Measurements from ENCODE around the gene FASN. TPM values are rescaled to one million over a fixed set of nuclear protein-coding genes. Genes with fewer than 3 reads are reported as not detected.

The FASN gene
- polyA plus RNA-seq, 1 experiment, result 11.3 TPM

DNA sequence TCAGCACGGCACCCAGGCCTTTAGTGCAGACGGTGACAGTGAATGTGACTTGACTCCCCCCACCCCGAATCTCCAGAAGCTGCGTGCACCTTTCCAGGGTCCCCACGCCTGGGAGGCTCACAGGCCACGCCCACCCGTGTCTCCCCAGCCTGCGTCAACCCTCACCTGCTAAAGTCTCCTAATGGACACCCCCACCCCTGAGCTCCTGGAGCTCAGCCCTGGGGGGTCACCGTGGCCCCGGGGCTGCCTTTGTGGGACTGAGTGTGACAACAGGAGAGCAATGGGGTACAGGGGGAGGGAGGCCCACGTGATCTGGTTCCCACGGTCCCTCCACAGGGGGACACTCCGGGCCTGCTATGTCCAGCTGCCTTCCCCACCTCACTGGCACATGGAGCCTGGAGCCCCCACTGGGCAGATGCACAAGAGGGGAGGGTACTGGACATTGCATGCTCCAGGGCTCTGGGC lies 7.4 kb upstream of the FASN start:
- no peaks in the 10 kb centered on the region for H3K27me3 ChIP-seq (ENCODE audit: control insufficient read depth, insufficient read depth, low read length)
- TF ChIP-seq, protein P1, sequence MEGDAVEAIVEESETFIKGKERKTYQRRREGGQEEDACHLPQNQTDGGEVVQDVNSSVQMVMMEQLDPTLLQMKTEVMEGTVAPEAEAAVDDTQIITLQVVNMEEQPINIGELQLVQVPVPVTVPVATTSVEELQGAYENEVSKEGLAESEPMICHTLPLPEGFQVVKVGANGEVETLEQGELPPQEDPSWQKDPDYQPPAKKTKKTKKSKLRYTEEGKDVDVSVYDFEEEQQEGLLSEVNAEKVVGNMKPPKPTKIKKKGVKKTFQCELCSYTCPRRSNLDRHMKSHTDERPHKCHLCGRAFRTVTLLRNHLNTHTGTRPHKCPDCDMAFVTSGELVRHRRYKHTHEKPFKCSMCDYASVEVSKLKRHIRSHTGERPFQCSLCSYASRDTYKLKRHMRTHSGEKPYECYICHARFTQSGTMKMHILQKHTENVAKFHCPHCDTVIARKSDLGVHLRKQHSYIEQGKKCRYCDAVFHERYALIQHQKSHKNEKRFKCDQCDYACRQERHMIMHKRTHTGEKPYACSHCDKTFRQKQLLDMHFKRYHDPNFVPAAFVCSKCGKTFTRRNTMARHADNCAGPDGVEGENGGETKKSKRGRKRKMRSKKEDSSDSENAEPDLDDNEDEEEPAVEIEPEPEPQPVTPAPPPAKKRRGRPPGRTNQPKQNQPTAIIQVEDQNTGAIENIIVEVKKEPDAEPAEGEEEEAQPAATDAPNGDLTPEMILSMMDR (IDR thresholded peaks at IDR 0.05; ENCODE audit: insufficient read depth, low read depth, low read length), result no peak
- DNase-seq (ENCODE audit: low read depth), result no peak
- POLR2A ChIA-PET, result interaction anchor here (0.5 kb wide), 1 partner anchor 24 kb away, joined by 5 read pairs; no protein-coding TSS in a partner anchor
- no peaks in the 10 kb centered on the region for H3K36me3 ChIP-seq (ENCODE audit: control insufficient read depth, insufficient read depth, low read length)
- CTCF ChIA-PET, result interaction anchor here (1.0 to 2.5 kb wide), 4 partner anchors 12 to 75 kb away, joined by 3 to 10 read pairs (median 5); no protein-coding TSS in a partner anchor
- H3K4me3 ChIP-seq (ENCODE audit: low read depth, low read length), result no peak overlapping the region

DNA sequence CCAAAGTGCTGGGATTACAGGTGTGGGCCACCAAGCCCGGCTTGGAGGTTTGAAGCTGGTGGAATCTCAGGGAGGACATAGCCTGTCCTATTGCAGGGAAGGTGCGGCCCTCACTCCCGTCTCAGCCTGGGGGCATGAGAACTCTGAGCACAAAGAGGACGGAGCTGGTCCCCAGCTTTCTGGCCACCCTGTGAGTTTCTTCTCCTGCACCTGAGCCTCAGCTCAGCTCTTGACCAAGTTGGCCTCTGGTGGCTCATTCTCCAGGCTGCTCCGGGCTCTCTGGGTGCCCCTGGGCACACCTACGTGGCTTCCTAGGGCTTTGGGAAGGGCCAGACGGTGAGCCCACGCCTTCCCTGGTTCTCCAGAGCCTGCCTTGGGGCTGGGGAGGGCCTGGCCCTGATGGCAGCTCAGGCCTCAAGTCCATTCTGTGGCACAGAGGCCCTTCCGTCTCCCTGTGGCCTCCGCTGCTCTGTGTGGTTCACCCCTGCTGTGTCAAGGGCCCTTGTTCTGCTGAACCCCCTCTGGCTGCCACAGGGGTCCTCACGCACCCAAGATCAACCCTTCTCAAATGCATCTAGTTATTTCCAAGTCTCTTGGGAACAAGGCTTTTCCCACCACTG lies 6.9 kb upstream of the FASN start:
- Histone ChIP-seq H3K36me3 (ENCODE audit: control insufficient read depth, insufficient read depth, low read length) (no peaks in the 10 kb centered on the region), H3K27me3 (ENCODE audit: control insufficient read depth, insufficient read depth, low read length) (no peaks in the 10 kb centered on the region), H3K4me3 (ENCODE audit: low read depth, low read length) (no peak overlapping the region)
- DNase-seq (ENCODE audit: low read depth), result no peak
- ChIA-PET CTCF (interaction anchor here (0.6 to 2.5 kb wide), 3 partner anchors 12 to 75 kb away, joined by 3 to 10 read pairs (median 6); no protein-coding TSS in a partner anchor), POLR2A (interaction anchor here (0.5 kb wide), 1 partner anchor 25 kb away, joined by 5 read pairs; no protein-coding TSS in a partner anchor)
- TF ChIP-seq, protein P1 (IDR thresholded peaks at IDR 0.05; ENCODE audit: insufficient read depth, low read depth, low read length), result no peak

DNA sequence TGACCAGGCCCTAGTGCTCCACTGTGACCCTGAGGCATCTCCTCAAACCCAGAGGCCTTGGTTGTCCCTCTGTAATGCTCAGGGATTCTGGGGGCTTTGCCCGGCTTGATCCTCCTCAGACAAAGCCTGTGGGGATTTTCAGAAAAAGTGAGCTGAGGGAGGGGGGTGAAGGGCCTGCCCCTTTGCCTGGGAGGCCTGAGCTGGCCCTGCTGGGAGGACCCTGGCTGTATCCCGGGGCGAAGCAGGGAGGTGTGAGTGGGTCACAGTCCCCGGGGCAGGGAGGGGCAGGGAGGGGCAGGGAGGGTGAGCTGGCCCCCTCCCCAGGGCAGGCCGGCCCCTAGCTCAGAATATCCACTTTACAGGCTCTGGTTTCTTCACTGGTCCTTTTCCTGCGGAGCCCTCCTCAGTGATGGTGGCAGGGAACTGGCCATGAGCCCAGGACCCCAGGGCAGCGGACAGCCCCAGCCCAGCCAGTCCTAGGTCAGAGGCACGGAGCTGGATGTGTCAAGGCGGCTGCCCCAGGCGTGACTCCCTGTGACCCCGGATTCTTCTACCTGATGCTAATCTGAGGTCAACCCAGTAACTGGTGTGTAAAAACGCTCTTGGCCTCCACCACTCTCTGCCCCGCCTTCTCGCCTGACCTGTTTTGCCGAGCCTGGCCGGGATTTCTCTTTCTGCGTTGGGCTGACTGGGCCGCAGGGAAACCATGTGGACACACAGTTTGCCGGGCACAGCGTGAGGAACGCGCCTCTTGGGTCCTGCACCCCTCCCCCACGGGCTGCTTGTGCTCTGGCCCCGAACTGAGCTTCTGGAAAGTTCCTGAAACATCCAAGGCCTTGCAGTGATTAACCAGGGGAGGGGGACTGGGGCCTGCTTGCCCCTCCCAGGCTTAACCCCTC lies 5.8 kb upstream of the FASN start:
- ChIA-PET CTCF (no interaction called here), POLR2A (no interaction called here)
- Histone ChIP-seq H3K36me3 (ENCODE audit: control insufficient read depth, insufficient read depth, low read length) (no peaks in the 10 kb centered on the region), H3K4me3 (ENCODE audit: low read depth, low read length) (no peak overlapping the region), H3K27me3 (ENCODE audit: control insufficient read depth, insufficient read depth, low read length) (no peaks in the 10 kb centered on the region)
- TF ChIP-seq, protein P1 (IDR thresholded peaks at IDR 0.05; ENCODE audit: insufficient read depth, low read depth, low read length), result no peak
- no peak for DNase-seq (ENCODE audit: low read depth)

DNA sequence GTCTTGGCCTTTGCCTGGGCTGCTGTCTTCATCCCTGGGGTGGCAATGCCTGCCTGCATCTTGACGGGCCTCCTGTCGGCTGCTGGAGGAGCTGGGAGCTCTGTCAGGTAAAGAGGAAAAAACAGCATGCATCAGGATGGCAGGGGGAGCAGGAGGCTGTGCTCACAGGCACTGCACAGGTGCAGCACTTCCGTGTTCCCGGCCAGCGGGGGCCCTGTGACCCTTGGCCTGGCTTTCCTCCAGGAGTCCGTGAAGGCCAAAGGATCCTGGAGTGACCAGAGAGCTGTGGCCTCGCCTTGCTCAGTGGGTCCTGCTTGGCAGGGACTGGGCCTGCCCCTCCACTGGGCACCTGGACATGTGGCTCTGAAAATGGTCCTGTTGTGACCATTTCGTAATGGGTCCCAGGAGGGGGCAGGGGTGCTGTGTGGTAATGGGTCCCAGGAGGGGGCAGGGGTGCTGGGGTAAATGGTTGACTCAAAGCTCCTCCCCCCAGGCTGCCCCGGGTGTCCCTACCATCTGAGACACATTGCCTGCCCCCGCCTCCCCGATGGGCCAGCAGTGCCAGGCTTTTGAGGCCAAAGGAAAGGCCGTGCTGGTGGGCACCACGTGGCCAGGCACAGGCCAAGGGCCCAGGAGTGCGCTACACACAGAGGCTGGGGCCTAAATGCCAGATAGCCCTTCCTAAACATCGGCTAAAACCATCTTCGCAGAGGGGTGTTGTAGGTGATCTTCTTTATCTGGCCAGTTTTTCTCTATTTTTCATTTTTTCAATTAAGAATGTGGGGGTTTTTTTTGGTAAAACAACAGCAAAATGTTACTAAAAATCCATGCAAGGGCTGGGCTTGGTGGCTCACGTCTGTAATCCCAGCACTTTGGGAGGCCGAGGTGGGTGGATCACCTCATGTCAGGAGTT lies 4.0 kb upstream of the FASN start:
- DNase-seq (ENCODE audit: low read depth), result no peak
- POLR2A ChIA-PET, result no interaction called here

More for the DNA sequence above, 4.0 kb upstream of the FASN start:
- TF ChIP-seq, protein P1 (IDR thresholded peaks at IDR 0.05; ENCODE audit: insufficient read depth, low read depth, low read length), result no peak
- no peaks in the 10 kb centered on the region for H3K27me3 ChIP-seq (ENCODE audit: control insufficient read depth, insufficient read depth, low read length)
- no peak overlapping the region for H3K4me3 ChIP-seq (ENCODE audit: low read depth, low read length)
- CTCF ChIA-PET, result no interaction called here
- H3K36me3 ChIP-seq (ENCODE audit: control insufficient read depth, insufficient read depth, low read length), result no peaks in the 10 kb centered on the region
